OCI-LY1 (cell line): ENCODE results near the gene MYBPC3.

Experiments used
- EZH2 ChIP-seq: fragments of 200-600 bp; sonication (generic), shearing (Covaris generic); IDR thresholded peaks from 2 replicates; pipeline ENCODE4 v1.8.0; 2017; ENCODE audit warnings: borderline replicate concordance, mixed run types, mild to moderate bottlenecking, antibody characterized with exemption, low read length, moderate library complexity, mixed read lengths
- TF ChIP-seq, protein P1 (sequence below): fragments of 200-600 bp; sonication (generic), shearing (Covaris generic); IDR thresholded peaks from 2 replicates; pipeline ENCODE4 v1.5.1; 2017; ENCODE audit warnings: mild to moderate bottlenecking, antibody characterized with exemption, low read length, moderate library complexity, mixed read lengths

DNA sequence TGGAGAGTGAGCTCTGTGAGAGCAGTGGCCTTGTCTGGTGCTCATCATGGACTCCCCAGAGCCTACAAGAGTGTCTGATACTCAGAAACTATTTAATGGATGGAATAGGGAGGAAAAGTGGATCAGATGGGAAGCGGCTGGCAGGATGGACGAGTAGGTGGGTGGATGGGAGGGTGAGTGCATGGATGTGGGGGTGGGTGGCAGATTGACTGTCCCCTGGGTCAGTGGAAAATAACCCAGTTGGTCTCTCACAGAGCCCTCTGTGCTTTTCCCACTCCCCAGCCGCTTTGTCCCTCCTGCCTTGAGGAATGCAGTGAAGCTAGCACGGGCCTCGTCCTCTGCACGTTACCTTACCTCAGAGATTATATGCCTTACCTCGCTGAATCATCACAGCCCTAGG, 19.9 kb upstream of the MYBPC3 start:
- TF ChIP-seq EZH2: no peak
- TF ChIP-seq, protein P1, sequence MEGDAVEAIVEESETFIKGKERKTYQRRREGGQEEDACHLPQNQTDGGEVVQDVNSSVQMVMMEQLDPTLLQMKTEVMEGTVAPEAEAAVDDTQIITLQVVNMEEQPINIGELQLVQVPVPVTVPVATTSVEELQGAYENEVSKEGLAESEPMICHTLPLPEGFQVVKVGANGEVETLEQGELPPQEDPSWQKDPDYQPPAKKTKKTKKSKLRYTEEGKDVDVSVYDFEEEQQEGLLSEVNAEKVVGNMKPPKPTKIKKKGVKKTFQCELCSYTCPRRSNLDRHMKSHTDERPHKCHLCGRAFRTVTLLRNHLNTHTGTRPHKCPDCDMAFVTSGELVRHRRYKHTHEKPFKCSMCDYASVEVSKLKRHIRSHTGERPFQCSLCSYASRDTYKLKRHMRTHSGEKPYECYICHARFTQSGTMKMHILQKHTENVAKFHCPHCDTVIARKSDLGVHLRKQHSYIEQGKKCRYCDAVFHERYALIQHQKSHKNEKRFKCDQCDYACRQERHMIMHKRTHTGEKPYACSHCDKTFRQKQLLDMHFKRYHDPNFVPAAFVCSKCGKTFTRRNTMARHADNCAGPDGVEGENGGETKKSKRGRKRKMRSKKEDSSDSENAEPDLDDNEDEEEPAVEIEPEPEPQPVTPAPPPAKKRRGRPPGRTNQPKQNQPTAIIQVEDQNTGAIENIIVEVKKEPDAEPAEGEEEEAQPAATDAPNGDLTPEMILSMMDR: no peak
